Breast epithelium (tissue), 3 donors: ENCODE measurements around the gene ANKMY1.

Experiments
- CTCF ChIP-seq, 3 donors: fragments of 450-650 bp; IDR thresholded peaks; one replicate each; pipeline ENCODE4 v1.5.1; 2016 to 2017; ENCODE audit warnings: antibody characterized with exemption in 3 of 3, mild to moderate bottlenecking in 3 of 3, moderate library complexity in 3 of 3
- POLR2A ChIP-seq: fragments of 450-650 bp; IDR thresholded peaks from one replicate; pipeline ENCODE4 v1.6.1; 2016; ENCODE audit warnings: antibody characterized with exemption, mild to moderate bottlenecking, moderate library complexity
- POLR2AphosphoS5 ChIP-seq, 3 donors: sonication (generic); formaldehyde crosslinking; IDR thresholded peaks; one replicate each; pipeline ENCODE4 v1.6.1; 2017; ENCODE audit warnings: antibody characterized with exemption in 3 of 3

GRCh38 chr2:240577281-240578109, 19.7 kb upstream of the ANKMY1 start:
- TF ChIP-seq CTCF (IDR thresholded peaks at IDR 0.05) (no peak), POLR2A (no peak), POLR2AphosphoS5 (IDR thresholded peaks at IDR 0.05) (no peak)
